Jurkat, Clone E6-1 (cell line): ENCODE measurements around the gene HTR1E. TPM values are rescaled to one million over a fixed set of nuclear protein-coding genes. Genes with fewer than 3 reads are reported as not detected.
"Not testable (repeated sequence)": the region's sequence is repeated elsewhere in the genome, so short reads cannot be mapped to it uniquely, and the experiment has no call there.

Experiments
- DNase-seq: peaks from one replicate; pipeline ENCODE4 v3.0.0-alpha.2; 2011; ENCODE audit warnings: low read depth, low spot score
- H3K4me3 ChIP-seq: 2 replicates; pipeline ENCODE4 v1.5.1; 2011; ENCODE audit warnings: mild to moderate bottlenecking, low read length, control low read depth, moderate library complexity
- polyA plus RNA-seq: library from polyadenylated mRNA; unstranded; fragments of >200 nt; gene quantifications from one replicate; pipeline ENCODE4 v1.2.1, GENCODE V29; 2012; ENCODE audit warnings: missing spikeins; ENCODE audit not compliant: insufficient read length, insufficient read depth

The HTR1E gene
- polyA plus RNA-seq = not detected

GRCh38 chr6:86937219-86938079, at the start of gene HTR1E:
Gene HTR1E, plus strand, starts transcription at chr6:86937528. Its CDS starts 77,807 bp downstream, at chr6:87015335.
- peak; percentile 10 for DNase-seq
- no peak within 1 kb of the TSS for H3K4me3 ChIP-seq

GRCh38 chr6:86888301-86888700, 49.0 kb upstream of the HTR1E start:
- no peak overlapping the region for H3K4me3 ChIP-seq
- DNase-seq = no peak

- H3K4me3 ChIP-seq, DNase-seq: not testable (repeated sequence)
These were observed 40.1 kb upstream of the HTR1E start for GRCh38 chr6:86897265-86897664.

GRCh38 chr6:86913795-86914194, 23.5 kb upstream of the HTR1E start:
- no peak overlapping the region for H3K4me3 ChIP-seq
- no peak for DNase-seq

GRCh38 chr6:86916393-86916792, 20.9 kb upstream of the HTR1E start:
- H3K4me3 ChIP-seq = no peak overlapping the region
- DNase-seq = no peak

GRCh38 chr6:86927138-86927537, 10.2 kb upstream of the HTR1E start:
- not testable (repeated sequence) for DNase-seq, H3K4me3 ChIP-seq

- not testable (repeated sequence) for H3K4me3 ChIP-seq, DNase-seq
These were observed 9.5 kb upstream of the HTR1E start for GRCh38 chr6:86927859-86928258.

- no peak for DNase-seq
- H3K4me3 ChIP-seq = no peak overlapping the region
These were observed 3.0 kb upstream of the HTR1E start for GRCh38 chr6:86934365-86934764.

GRCh38 chr6:86936834-86937218, 502 bp upstream of the HTR1E start:
- DNase-seq = no peak
- no peak overlapping the region for H3K4me3 ChIP-seq

- DNase-seq = no peak
- H3K4me3 ChIP-seq = no peak overlapping the region
These were observed 1.5 kb downstream of the HTR1E start for GRCh38 chr6:86938814-86939213.

- no peak for DNase-seq
- H3K4me3 ChIP-seq = no peak overlapping the region
These were observed 4.1 kb downstream of the HTR1E start for GRCh38 chr6:86941461-86941860.

- DNase-seq = no peak
- H3K4me3 ChIP-seq = no peak overlapping the region
These were observed 5.6 kb downstream of the HTR1E start for GRCh38 chr6:86942769-86943516.

GRCh38 chr6:86943819-86944407, 6.6 kb downstream of the HTR1E start:
- H3K4me3 ChIP-seq = no peak overlapping the region
- no peak for DNase-seq

- no peak overlapping the region for H3K4me3 ChIP-seq
- DNase-seq = no peak
These were observed 12.4 kb downstream of the HTR1E start for GRCh38 chr6:86949771-86950170.

GRCh38 chr6:86952991-86953390, 15.7 kb downstream of the HTR1E start:
- H3K4me3 ChIP-seq = no peak overlapping the region
- DNase-seq = no peak

GRCh38 chr6:86959656-86960055, 22.3 kb downstream of the HTR1E start:
- no peak for DNase-seq
- H3K4me3 ChIP-seq = no peak overlapping the region

- H3K4me3 ChIP-seq = no peak overlapping the region
- no peak for DNase-seq
These were observed 24.3 kb downstream of the HTR1E start for GRCh38 chr6:86961455-86962200.

- no peak overlapping the region for H3K4me3 ChIP-seq
- DNase-seq = no peak
These were observed 26.0 kb downstream of the HTR1E start for GRCh38 chr6:86963352-86963751.

GRCh38 chr6:86964029-86964579, 26.8 kb downstream of the HTR1E start:
- no peak for DNase-seq
- no peak overlapping the region for H3K4me3 ChIP-seq
